Activated B cell treated with CpG ODN at 0.5 μM for 24 hours (primary cell): ENCODE results near the gene INPP5F. TPM values are rescaled to one million over a fixed set of nuclear protein-coding genes. Genes with fewer than 3 reads are reported as not detected.

ENCODE experiments used
- ATAC-seq: fragments of 200-7000 bp; cut with Tn5 transposase; one replicate; pipeline ENCODE4 v1.10.0; 2021; ENCODE audit warnings: low read depth, mild to moderate bottlenecking, moderate library complexity
- CTCF ChIA-PET: fragments of 350-600 bp; sonication (Branson Sonifier 250); formaldehyde crosslinking; loops from one replicate; lab custom pipeline; 2021; ENCODE audit warnings: antibody characterized with exemption; lab: Charles Lee
- POLR2A ChIA-PET: fragments of 350-600 bp; sonication (Branson Sonifier 250); formaldehyde crosslinking; loops from one replicate; lab custom pipeline; 2021; ENCODE audit warnings: antibody characterized with exemption; lab: Charles Lee
- DNase-seq: peaks from one replicate; pipeline ENCODE4 v3.0.0; 2022
- H3K27ac Mint-ChIP-seq: one replicate; pipeline ENCODE4 v1.8.0; 2020; ENCODE audit warnings: mixed read lengths
- H3K27me3 Mint-ChIP-seq: one replicate; pipeline ENCODE4 v1.8.0; 2021; ENCODE audit warnings: mixed read lengths
- H3K36me3 Mint-ChIP-seq: one replicate; pipeline ENCODE4 v1.8.0; 2021; ENCODE audit warnings: low read depth, mixed read lengths
- H3K4me1 Mint-ChIP-seq: one replicate; pipeline ENCODE4 v1.8.0; 2021; ENCODE audit warnings: mixed read lengths
- H3K4me3 Mint-ChIP-seq: one replicate; pipeline ENCODE4 v1.8.0; 2020; ENCODE audit warnings: mild to moderate bottlenecking, mixed read lengths
- H3K9me3 Mint-ChIP-seq: one replicate; pipeline ENCODE4 v1.8.0; 2020; ENCODE audit warnings: mixed read lengths
- CTCF ChIP-seq: fragments of 200-600 bp; IDR thresholded peaks from one replicate; pipeline ENCODE4 v1.8.0; 2022; ENCODE audit warnings: antibody characterized with exemption, mild to moderate bottlenecking
- intact Hi-C: fragments of 100-400 bp; cut with micrococcal nuclease; formaldehyde crosslinking; loops from one replicate; pipeline ENCODE4 v1.15.1; 2024
- total RNA-seq: library from RNA; stranded (reverse); gene quantifications from 2 replicates; pipeline ENCODE4 v1.2.3, GENCODE V29; 2022

Gene INPP5F
- total RNA-seq, 1 donor from 2014 or later = 53.5 TPM

GRCh38 chr10:119806334-119807130 is 80.7 kb downstream of the INPP5F start:
- ATAC-seq (no peak), DNase-seq (no peak)
- Mint-ChIP-seq H3K4me3 (no peak overlapping the region), H3K27ac (no peak overlapping the region), H3K4me1 (peaks cover 15% of the 10 kb centered on the region), H3K27me3 (no peaks in the 10 kb centered on the region), H3K9me3 (no peaks in the 10 kb centered on the region), H3K36me3 (peaks cover 47% of the 10 kb centered on the region)
- POLR2A ChIA-PET = no interaction called here
- no peak for TF ChIP-seq CTCF
- intact Hi-C loops = loop anchor here (5.0 kb wide), 1 partner anchor 34 kb away; no protein-coding TSS in a partner anchor
- CTCF ChIA-PET = no interaction called here

DNA sequence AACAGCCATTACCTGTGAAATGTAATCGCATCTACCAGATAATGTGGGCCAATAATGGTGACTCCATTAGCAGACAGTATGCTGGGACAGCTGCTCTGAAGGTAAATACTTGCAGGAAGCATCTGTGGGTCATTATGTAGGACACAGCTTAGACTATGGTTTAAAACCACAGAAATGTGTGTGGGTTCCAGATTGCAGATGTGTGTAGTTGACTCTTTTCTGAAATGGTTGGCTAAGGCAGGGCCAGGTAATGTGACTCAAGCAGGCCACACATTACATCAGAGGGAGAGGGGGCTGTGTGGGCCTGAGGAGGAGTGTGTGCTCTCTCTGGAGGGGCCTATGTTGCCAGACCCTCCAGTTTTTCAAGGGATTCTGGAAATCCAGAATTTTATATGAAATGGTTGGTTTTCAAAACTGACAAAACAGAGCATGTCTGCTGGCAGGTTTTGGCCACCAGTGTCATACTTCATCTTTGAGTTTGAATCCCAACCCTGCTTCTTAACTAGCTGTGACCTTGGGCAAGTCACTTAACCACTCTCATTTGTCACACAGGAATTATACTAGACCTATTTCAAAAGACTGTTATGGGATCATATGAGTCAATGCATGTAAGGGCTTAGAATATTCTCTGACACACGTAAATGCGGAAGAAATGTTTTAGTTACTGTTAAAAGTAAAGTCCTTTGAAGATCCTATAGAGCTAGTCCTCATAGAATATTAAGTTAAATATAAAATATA is 82.3 kb downstream of the INPP5F start:
- Mint-ChIP-seq H3K36me3 (peaks cover 50% of the 10 kb centered on the region), H3K4me1 (peaks cover 14% of the 10 kb centered on the region), H3K27ac (peak overlapping the region; percentile 61), H3K27me3 (no peaks in the 10 kb centered on the region), H3K9me3 (no peaks in the 10 kb centered on the region), H3K4me3 (no peak overlapping the region)
- ChIA-PET POLR2A (interaction anchor here (0.9 kb wide), 1 partner anchor 157 kb away, joined by 3 read pairs; the partner anchor contains the start of gene BAG3), CTCF (no interaction called here)
- TF ChIP-seq CTCF = no peak
- ATAC-seq = peak; percentile 31
- DNase-seq = no peak
- intact Hi-C loops = loop anchor here (5.0 kb wide), 1 partner anchor 36 kb away; no protein-coding TSS in a partner anchor

DNA sequence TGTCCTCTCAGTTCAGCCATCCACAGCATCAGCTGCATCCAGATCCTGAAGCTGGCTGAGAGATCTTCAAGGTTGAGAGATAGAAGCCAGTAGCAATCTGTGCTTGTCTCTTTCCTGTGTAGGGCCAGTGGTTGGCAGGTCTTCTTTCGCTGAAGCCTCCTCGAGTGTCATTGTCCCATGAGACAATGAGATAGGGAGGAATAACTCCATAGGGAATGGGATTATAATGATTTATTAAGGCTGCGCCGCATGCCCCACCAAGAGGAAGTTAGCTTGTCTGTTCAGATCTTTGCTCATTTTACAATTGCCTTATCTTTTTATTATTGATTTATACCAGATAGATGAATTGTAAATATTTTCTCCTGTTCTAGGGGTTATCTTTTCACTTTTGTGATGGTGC is 85.3 kb downstream of the INPP5F start:
- intact Hi-C loops = loop anchor here (5.0 kb wide), 1 partner anchor 124 kb away; no protein-coding TSS in a partner anchor
- no peak overlapping the region for H3K4me3 Mint-ChIP-seq
- ChIA-PET POLR2A (interaction anchor here (1.2 kb wide), 1 partner anchor 106 kb away, joined by 5 read pairs; no protein-coding TSS in a partner anchor), CTCF (no interaction called here)
- peaks cover 26% of the 10 kb centered on the region for H3K4me1 Mint-ChIP-seq
- no peak for ATAC-seq
- no peak for TF ChIP-seq CTCF
- no peak overlapping the region for H3K27ac Mint-ChIP-seq
- H3K27me3 Mint-ChIP-seq = no peaks in the 10 kb centered on the region
- peaks cover 50% of the 10 kb centered on the region for H3K36me3 Mint-ChIP-seq
- no peaks in the 10 kb centered on the region for H3K9me3 Mint-ChIP-seq
- DNase-seq = no peak

- no peak overlapping the region for H3K4me3 Mint-ChIP-seq
- peaks cover 55% of the 10 kb centered on the region for H3K36me3 Mint-ChIP-seq
- no peak for TF ChIP-seq CTCF
- H3K4me1 Mint-ChIP-seq = peaks cover 29% of the 10 kb centered on the region
- POLR2A ChIA-PET = no interaction called here
- no peaks in the 10 kb centered on the region for H3K27me3 Mint-ChIP-seq
- no peak for ATAC-seq
- no peaks in the 10 kb centered on the region for H3K9me3 Mint-ChIP-seq
- H3K27ac Mint-ChIP-seq = no peak overlapping the region
- DNase-seq = no peak
- CTCF ChIA-PET = interaction anchor here (0.8 to 1.0 kb wide), 2 partner anchors 62 to 126 kb away, joined by 3 read pairs; no protein-coding TSS in a partner anchor
- intact Hi-C loops = loop anchor here (5.0 kb wide), 1 partner anchor 125 kb away; no protein-coding TSS in a partner anchor
Measured at GRCh38 chr10:119812684-119813083, 86.8 kb downstream of the INPP5F start.

- Mint-ChIP-seq H3K4me3 (no peak overlapping the region), H3K36me3 (peaks cover 62% of the 10 kb centered on the region), H3K9me3 (no peaks in the 10 kb centered on the region), H3K4me1 (peaks cover 20% of the 10 kb centered on the region), H3K27me3 (no peaks in the 10 kb centered on the region), H3K27ac (no peak overlapping the region)
- CTCF ChIA-PET = interaction anchor here (1.3 to 1.4 kb wide), 2 partner anchors 44 to 65 kb away, joined by 3 to 4 read pairs; no protein-coding TSS in a partner anchor
- no peak for TF ChIP-seq CTCF
- no peak for ATAC-seq
- no peak for DNase-seq
- POLR2A ChIA-PET = no interaction called here
- intact Hi-C loops = no loop called here
Measured at GRCh38 chr10:119815671-119816070, 89.8 kb downstream of the INPP5F start.
